AG08396 (cell line): ENCODE results near the gene MAB21L2.

Experiments
- DNase-seq: peaks from one replicate; pipeline ENCODE4 v3.0.0; 2012; ENCODE audit warnings: low spot score, mixed read lengths

MAB21L2 gene

DNA sequence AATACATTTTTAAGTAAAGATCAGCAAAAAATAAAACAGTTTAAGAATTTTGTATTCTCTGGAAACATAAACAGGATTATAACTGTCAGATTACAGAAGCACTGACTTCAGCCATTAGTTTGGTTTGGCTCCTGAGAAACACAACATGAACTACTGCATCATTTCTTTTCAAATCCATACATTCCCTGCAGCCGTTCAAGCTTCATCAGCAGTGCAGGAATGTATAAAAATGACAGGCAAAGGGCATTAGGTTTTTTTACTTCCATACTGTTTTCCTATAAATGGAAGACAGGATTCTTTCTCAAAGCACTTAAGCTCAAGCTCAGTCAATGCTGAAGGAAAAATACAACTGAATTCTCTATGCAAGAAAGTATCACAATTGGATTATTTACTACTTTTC, 4.2 kb upstream of the MAB21L2 start:
- no peak for DNase-seq

DNA sequence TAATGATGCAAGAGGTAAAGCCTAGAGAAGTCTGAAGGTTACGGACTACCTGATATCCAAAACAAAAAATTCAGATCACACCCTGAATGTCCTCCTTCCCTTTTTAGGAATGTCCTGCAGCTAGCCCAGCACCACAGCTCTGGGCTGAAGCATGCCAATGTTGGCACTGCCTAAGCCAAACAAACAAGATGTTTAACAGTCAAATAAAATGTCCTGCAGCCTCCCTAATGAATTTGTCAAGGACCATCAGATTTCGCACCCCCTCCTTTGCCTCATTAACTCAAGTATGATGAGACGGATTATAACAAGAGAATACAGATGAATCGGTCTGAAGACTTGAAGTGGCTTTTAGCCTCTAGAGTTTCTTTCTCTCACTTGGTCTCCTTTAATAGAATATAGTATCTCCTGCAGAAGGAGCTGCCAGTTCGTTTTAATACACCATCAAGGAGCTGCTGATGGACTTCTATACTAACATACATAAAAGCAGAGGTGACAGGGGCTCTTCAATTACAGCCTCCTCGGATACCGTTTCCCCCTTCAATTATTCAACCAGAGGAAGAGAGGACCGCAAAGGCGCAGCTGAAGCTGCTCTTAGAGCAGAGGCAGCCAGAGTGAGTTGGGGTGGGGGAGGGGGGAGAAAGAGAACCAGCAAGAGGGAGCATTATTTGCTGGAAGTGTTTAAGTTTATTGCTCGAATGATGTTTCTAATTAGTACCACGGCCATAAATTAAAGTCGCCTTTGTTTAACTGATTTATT, 3.0 kb upstream of the MAB21L2 start:
- DNase-seq, result no peak

DNA sequence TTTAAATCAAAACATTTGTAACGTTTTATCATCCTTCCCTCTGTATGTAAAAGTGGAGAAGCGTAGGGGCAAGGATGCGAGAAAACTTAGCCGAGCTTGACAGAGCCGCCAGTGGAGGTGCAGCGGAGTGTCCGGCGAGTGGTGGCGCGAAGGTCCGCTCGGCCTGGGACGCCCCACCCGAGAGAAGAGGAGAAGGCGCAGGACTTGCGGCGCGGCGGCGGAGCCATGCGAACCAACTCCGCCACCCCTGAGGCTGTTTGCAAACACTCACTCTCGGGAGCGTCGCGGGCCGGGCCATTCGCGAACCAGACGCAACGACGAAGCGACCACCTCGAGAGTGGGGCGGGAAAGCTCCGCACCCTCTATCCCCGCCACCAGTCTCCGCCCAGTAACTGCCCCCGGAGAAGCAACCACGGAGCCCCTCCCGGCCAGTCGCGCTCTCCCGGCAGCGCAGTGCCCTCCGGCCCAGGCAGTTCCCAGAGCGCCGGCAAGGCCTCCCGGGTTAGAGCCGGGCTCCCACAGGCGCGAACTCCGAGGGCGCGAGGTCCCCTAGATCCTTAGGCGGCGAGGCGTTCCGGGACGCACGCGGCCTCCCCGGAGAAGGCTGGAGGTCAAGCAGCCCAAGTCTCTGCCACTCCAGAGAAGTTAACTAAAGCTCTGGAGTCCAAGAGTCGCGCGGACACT, 2.3 kb upstream of the MAB21L2 start:
- DNase-seq, result no peak

DNA sequence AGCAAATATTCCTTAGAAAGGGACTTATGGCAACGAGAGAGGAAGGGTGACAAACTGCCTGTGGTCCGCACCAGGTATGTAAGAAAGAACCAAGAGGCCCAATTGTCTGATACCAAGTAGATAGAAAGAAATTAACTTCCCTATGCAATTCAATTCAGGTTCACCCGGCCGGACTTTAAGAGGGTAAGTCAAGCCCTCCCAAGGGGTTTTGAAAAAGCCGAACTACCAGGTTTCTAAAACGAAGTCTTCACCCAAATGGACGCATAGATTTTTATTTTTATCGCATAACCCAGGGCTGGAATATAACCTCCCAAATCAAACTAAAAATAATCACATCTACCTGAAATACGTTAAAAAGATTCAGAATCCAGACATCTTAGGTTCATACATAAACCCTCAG, 1.6 kb upstream of the MAB21L2 start:
- no peak for DNase-seq

DNA sequence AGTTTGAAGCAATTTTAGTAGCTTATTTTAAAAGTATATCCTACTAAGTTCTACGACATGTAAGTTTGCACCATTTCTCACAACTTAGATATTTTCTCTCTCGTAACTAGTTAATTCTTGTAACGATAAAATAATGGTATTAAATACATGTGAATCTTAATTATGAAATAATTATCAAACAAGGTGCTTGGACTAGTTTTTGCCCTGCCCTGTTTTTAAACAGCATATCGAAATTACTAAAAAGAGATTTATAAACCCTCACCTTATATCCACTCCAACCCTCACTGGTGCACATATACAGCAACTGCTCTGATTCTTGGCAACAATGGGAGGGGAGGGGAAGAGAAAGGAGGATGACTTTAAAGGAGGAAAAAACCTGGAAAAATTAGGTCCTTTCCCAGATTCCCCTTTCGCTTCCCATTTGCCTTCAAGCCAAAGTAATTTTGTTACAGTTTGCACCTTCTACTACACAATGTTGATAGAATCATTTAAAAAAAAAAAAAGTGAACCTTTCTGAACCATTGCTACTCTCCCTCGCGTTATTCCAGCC, 820 bp upstream of the MAB21L2 start:
- no peak for DNase-seq

DNA sequence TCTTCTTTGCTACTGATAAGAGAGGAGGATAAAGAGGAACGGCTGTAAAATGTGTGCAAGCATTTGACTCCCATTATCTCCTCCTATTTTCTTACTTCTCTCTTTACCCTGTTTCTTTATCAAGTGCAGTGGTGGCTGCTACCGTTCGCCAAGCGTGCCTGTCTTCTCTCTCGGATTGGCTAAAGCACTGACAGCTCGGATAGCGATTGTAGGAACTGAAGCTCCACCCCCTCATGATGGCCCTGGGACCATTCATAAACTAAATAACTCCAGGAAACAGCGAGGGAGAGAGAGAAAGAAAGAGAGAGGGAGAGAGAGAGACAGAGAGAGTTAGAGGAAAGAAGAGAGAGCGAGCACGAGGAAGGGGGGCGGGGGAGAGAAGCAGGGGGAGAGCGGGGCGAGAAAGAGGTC, 305 bp upstream of the MAB21L2 start:
- DNase-seq, result no peak

DNA sequence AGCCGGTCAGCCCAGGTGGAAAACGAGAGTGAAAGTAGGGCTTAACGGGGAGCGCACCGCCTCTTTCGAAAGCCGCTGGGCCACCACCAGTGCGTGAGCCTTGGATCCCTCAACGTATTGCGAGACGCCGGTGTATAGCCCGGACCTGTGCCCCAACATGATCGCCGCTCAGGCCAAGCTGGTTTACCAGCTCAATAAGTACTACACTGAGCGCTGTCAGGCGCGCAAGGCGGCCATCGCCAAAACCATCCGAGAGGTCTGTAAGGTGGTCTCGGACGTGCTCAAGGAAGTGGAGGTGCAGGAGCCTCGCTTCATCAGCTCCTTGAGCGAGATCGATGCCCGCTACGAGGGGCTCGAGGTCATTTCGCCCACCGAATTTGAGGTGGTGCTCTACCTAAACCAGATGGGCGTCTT, 929 bp downstream of the MAB21L2 start:
- DNase-seq, result no peak

DNA sequence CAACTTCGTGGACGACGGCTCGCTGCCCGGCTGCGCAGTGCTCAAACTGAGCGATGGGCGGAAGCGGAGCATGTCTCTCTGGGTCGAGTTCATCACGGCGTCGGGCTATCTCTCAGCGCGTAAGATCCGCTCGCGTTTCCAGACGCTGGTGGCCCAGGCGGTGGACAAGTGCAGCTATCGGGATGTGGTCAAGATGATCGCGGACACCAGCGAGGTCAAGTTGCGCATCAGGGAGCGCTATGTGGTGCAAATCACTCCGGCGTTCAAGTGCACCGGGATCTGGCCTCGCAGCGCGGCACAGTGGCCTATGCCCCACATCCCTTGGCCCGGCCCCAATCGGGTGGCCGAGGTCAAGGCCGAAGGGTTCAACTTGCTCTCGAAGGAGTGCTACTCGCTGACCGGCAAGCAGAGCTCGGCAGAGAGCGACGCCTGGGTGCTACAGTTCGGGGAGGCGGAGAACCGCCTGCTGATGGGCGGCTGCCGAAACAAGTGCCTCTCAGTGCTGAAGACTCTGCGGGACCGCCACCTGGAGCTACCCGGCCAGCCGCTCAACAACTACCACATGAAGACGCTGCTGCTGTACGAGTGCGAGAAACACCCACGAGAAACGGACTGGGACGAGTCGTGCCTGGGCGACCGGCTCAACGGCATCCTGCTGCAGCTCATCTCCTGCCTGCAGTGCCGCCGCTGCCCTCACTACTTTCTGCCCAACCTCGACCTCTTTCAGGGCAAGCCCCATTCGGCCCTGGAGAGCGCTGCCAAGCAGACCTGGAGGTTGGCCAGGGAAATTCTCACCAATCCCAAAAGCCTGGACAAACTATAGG, 1.5 kb downstream of the MAB21L2 start:
- DNase-seq, result no peak

DNA sequence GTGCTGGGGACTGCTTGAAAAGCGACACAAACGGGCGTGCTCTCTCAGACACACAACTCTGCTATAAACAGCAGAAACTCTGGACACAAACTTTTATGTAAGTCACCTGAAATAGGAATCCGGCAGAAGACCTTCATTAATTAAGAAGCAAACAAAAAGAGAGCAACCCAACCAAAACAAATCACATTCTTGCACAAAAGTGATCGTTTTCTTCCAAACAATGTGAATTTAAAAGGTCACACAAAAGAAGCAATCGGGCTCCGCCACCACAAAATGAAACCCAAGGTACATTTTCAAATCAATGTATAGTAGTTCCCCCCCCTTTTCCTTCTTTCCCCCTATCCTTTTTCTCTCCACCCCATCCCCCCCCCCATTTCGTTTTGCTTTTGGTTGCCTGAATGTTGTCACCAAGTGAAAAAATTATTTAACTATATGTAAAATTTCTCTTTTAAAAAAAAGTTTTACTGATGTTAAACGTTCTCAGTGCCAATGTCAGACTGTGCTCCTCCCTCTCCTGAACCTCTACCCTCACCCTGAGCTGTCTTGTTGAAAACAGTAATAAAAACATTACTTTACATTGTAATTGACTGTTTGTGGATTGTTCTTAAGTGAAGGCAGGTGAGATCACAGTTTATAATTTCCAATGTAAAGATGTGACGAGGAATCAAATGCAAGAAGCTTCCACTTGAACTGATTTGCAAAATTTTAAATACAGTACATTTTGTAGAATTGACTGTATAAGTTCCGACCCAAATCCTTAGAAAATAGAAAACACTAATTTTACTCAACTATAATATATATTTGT, 2.4 kb downstream of the MAB21L2 start:
- no peak for DNase-seq

DNA sequence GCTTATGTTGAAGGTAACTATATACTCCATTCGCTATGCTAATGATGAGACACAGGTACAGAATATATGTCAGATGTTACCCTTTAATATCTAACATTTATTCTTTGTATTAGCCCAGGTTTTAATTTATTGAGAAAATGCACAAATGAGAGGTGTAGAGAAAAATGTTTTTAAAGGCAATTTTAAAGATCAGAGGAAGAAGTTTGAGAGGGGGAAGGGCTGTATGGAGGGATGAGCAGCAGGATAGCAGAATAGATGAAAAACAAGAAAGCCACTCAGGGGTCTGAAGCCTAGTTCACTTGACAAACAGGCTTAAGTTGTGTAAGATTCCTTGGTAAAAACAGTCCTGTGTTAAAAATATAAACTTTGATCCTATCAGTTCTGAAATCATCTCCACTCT, 3.7 kb downstream of the MAB21L2 start:
- no peak for DNase-seq

DNA sequence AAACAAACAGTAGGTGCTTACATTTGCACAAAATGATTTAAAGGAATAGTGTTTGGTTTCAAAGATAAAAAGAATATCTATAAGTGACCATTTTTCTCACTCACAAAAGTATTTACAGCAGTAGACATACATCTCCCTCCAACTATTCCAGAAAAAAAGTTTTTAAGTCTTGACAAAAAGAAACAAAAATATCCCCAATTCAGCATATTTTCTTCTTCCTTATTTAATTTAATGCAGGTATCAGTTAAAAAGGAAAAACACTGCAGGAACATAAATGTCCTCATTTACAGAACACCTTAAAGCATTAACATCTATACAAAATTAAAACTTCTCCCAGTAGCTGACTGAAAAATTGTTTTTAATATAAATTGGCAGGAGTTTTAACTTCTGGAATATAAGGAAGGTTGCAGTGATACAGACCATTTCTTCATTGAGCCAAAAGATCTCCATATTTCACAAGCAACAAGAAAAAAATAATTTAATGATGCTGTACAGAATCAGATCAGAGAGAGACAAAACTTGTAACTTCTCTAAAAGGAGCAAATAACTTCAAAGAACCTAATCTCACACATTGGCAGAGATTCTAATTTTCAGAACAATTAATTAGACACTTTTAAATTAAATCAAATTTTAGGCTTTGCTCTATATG, 4.3 kb downstream of the MAB21L2 start:
- no peak for DNase-seq

DNA sequence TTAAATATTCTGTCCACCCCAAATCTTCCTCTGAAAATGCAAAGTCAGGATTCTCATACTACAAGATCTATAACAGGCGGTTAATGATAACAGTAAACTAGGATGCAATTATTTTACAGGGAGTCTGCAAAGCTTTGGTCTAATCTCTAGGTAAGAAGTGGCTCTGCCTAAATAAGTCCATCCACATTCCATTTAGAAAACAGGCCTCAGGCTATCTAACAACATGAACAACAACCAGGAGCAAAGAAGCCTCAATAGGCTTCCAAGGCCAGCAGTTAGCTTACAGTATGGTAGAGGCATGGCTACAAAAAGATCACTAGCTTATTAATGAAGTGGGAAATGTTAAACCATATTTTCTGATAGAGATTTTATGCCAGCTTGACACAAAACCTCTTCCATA, 6.4 kb downstream of the MAB21L2 start:
- DNase-seq, result no peak

DNA sequence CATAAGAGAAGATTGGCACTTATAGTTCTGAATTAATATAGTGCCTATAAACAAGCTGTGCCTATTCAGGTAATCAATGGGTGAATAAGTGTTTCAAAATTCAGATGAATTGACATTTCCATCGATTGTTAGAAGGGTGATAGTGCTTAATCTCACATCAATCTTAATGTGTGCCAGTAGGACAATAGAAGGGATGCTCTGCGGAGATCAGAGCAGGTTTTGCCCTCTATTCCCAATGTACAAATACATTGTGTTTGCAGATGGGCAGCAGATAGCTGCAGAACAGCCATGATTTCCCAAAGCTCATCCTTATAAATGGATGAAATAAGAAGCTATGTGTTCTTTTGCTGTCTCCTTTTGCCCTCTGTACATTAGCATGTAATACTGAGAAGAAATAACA, 7.2 kb downstream of the MAB21L2 start:
- DNase-seq, result no peak

DNA sequence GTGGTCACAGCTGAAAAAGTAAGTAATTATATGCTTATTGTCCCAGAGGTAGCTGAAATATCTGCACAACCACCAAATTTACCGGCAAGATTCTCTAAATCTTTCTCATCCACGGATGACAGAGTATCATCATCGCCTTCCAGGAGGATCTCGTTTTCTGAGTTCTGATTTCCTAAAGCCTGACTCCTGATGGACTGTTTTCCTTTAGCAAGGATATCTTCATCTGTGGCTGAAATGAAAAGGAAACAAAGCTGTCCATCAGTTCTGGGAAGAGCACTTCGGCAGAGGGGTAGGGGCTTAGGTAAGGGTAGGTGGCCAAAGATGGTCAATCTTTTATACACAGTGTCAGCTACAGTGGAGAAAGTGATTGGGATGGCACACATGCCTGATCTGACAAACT, 8.7 kb downstream of the MAB21L2 start:
- DNase-seq, result no peak

DNA sequence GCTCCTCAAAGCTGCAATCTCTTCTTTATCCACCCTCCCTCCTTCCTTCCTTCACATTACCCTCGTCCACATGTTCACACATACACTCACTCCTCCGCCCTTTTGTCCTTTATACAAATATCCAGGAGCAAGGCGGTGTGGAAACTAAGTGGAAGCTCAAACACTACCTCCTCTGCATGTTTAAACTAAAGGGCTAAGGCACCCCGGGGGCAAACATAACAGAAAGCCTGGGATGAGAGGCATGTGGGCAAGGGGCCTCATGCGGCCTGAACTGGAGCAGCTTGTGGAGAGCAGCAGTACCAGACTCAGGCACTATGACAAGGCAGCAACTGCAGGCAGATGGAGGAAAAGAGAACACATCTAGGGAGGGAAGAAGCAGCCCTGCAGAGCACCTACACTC, 9.5 kb downstream of the MAB21L2 start:
- DNase-seq, result no peak

DNA sequence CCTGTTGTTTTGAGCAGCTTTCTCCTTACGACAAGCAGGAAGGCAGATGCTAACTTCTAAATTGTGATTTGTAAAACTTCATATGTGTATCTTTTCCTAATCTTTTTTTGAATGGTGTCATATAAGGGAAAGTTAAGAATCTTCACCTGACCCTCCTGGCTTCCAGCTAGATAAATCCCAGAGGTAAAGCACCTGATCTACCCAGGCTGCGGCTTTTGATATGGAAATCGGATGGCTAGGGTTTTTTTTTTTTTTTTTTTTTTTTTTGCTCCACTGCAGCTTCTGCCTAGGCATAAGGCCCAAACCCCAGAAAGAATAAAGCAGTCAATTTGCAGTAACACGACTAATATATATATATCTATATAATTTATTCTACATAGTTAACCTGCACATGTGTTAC, 10.0 kb downstream of the MAB21L2 start:
- no peak for DNase-seq

DNA sequence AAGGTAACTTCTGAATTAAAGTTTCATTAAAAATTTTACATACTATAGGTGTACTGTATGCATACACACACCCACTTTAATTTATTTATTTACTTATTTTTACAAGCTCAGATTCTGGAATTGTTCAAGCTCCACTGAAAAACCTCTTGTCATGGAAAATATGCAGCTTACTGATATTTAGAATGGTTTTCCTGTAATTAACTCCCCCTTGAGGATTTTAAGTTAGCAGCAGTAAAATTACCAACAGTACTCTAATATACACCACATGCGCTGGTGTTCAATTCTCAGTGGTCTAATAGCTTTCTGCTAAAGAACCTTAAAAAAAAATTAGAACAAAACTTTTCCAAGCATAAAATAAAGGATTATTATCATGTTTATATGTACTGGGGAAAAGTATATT, 12.0 kb downstream of the MAB21L2 start:
- DNase-seq, result no peak

DNA sequence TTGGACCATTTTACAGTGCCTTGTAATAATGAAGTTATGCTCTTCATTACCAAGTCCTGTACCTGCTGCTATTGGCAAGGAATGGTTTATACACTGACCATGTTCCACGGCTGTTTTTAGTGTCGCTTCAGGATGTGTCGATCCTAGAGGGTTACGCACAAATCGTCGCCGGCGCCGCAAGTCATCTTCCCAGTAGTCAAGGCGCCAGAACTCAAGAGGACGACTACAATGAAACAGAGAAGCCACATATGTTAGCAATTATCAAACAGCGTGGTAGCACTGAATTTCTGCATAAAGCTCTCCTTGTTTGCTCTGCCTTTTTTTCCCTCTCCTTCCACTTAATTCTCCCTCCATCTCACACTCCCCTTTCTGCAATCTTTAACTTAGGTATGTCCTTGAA, 17.0 kb downstream of the MAB21L2 start:
- no peak for DNase-seq

DNA sequence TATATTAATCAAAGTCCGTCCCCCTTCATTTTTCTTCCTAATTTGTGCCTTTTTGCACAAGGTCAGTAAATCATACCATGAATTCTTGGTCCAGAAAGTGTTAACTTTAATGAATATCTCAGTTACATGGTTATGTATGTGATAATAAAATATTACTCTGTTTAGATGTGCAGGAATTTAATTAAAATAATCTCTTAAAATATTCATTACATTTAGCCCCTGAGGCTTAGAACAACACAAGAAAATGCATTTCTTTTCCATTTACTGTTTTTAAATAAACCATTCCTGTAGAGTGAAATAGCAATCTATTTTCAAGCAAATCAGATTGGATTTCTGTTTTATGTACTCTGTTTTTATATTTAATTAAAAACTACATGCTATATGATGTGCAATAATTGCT, 17.6 kb downstream of the MAB21L2 start:
- DNase-seq, result no peak

DNA sequence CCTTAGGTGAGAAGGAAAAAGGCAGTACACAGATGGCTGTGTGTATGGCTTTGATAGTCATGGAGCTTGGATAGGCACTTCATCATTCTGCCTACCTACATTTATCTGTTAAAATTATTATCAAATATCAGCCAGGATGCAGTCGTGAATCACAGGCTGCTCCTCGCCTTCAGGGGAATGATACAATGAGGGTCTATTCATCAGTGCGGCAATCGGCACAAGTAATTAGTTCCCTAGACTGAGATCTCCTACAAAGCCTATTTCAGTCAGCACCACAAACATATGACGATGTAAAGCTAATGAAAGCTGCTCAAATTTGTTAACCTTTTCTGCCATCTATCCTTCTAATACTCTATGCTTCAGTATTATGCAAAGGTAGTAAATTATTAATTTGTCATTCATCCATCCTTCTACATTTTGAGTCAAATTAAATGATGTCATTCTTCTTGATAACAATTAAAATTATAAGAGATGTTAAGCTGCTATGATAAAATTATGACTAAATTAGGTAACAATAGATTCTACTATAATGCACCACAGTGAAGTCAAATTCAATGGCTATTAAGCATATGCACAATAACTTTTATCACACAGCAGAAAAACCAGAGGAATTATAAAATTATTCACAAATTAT, 19.0 kb downstream of the MAB21L2 start:
- DNase-seq, result no peak

DNA sequence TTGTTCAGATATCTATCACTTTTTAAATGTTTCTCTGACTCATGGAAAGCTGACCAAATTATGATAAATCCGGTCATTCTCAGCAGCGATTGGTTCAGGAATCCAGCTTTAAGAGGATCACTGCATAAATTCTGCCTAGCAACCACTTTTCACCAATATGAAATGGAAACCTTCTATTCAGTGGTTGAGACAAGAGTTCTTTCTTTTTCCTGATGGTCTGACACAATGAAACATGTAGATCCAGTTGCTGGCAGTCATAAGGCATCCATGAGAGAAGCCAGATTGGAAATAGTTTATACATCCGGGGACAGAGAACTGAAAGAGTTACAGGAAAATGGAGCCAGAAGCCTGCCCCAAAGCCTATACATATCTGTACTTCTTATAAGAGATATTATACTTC, 27.2 kb downstream of the MAB21L2 start:
- DNase-seq, result no peak
